Measurements from ENCODE around the gene TEX51.
A peak's percentile ranks its signal among the peaks of the same experiment; 100 is the strongest.

The TEX51 gene

GRCh38 chr2:126878601-126879000 lies 20.1 kb upstream of the TEX51 start:
- DNase-seq (ENCODE audit: low spot score) = no peak

- DNase-seq (ENCODE audit: low spot score) = no peak
These were observed 19.1 kb upstream of the TEX51 start for GRCh38 chr2:126879348-126880298.

DNA sequence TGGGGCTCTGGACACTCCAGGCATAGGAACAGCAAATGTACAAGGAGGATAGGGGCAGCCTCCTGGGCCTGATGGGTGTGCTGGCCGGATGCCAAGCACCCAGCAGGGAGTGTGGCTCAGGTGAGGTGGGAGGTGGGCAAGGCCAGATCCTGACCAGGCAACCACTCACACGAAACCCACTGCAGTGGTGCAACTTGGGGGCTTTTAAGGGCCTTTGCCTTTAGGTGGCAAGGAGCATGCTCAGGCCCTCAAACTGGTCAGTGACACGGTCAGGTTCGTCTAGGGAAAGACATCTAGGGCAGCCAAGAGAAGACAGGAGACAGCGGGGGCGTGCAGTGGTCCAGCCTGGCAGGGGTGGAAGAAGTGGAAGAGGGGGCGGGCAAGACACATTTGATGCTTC lies 18.4 kb upstream of the TEX51 start:
- no peak for DNase-seq (ENCODE audit: low spot score)

DNA sequence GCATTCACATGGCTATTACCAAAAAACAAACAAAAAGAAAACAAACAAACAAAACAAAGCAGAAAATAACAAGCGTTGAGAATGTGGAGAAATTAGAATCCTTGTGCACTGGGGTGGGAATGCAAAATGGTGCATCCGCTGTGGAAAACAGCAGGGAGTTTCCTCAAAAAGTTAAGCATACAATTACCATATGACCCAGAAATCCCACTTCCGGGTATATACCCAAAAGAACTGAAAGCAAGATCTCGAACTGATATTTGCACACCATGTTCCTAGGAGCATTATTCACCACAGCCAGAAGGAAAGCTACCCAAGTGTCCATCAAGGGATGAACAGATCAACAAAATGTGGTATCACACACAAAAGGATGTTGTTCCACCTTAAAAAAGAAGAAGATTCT lies 17.9 kb upstream of the TEX51 start:
- no peak for DNase-seq (ENCODE audit: low spot score)

- no peak for DNase-seq (ENCODE audit: low spot score)
These were observed 17.1 kb upstream of the TEX51 start for GRCh38 chr2:126881591-126881990.

- DNase-seq (ENCODE audit: low spot score) = no peak
These were observed 16.5 kb upstream of the TEX51 start for GRCh38 chr2:126882181-126882580.

DNA sequence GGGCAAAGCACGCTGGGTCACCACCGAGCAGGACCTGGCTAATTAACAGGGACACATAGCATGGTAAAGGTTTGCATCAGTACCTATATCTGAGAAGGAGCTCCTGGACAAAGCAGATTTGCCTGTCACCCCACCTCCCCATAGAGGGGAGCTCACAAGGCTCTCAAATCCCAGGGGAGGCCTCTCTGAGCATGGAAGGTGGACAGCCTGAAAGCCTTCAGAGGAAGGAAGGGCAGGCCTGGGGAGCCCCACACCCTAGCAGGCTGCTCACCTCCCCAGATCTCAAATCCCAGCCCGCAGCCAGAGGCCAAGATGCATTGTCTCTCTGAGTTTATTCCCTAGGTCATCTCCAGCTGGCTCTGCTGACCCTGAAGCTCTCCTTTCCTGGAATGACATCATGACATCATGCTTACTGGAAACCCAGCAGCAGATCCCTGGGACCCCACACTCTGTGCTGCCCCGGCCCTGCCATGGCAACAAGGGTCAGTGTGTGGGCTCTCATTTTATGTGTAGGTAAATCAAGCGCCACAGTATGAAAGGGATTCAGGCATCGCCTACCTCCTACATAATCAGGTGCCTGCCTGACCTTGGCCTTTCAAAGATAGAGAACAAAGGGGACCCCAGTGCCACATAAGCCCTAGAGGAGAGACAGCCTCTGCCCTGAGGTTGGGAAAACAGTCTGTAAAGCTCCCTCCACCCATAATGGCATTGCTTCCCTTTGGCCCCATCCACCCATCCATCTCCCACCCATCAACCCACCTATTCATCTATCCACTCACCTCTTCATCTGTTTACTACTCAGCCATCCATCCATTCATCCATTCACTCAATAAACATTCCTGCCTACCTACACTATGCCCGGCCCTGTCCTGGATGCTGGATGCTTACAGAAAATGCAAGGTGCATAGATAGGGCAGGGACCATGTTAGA lies 15.7 kb upstream of the TEX51 start:
- DNase-seq (ENCODE audit: low spot score) = no peak

- no peak for DNase-seq (ENCODE audit: low spot score)
These were observed 15.0 kb upstream of the TEX51 start for GRCh38 chr2:126883666-126884040.

DNA sequence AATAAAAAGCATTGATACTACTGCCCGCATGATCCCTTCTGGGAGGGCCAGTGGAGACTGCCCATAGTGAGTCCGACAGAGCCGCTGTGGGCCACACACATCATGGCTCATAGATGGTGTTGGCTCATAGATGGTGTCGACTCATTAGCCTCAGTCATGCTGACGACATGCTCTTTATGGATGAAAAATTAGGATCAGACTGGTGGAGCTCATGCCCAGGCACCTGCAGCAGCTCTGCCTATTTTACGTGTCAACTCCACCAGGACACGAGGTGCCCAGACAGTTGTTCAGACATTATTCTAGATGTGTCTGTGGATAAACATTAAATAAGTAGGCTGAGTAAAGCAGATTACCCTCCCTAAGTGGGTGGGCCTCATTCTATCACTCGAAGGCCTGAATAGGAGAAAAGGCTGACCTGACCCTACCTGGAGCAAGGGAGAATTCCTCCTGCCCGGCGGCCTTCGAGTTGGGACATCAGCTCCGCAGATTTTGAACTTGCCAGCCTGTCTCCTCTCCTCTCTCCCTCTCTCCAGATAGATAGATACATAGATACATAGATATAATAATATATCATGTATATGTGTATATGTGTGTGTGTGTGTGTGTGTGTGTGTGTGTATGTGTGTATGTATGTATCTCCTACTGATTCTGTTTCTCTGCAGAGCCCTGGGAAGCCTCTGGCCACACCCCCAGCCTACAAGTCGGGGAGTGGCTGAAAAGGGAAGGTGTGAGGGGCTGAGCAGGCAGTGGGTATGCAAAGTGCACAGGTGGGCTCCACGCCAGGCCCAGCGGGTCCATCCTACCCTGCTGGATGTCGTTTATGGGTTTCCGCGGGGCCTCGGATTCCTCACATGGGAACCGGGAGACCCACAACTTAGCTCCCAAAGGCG lies 13.6 kb upstream of the TEX51 start:
- DNase-seq (ENCODE audit: low spot score) = no peak

- peak; percentile 15 for DNase-seq (ENCODE audit: low spot score)
These were observed 12.9 kb upstream of the TEX51 start for GRCh38 chr2:126885751-126886210.

DNA sequence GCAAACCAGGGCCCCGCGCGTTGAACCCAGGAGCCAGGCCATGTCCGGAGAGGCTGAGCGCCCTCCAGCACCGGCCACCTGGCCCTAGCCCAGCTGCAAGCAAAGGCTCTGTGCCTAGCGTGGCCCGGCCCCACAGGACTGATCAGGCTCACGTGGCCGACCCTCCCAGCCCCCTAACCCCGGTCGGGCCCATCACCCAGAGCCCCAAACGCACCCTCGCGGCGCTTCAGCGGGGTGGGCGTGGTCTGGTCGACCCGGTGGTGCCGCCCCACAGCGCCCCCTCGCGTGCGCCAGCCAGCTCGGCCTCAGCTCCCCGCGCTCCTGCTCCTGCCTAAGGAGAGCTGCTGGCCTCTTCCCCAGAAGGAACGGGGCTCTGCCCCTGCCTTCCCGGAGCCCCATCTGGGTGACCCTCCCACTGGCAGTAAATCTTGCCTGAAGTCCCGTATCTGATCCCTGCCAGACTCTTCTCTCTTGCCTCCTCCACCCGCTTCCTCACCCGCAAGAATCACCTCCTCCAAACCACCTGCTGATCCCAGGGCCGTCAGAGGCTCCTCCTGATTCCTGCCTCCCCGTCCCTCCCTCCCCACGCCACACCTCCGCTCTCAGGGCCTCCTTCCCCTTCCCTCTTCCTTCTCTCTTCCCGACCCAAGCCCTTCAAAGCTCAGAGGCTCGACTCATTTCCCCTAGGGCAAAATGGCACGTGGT lies 12.3 kb upstream of the TEX51 start:
- DNase-seq (ENCODE audit: low spot score) = peak; percentile 38

GRCh38 chr2:126886916-126887280 lies 11.8 kb upstream of the TEX51 start:
- DNase-seq (ENCODE audit: low spot score) = no peak

GRCh38 chr2:126887506-126887905 lies 11.2 kb upstream of the TEX51 start:
- DNase-seq (ENCODE audit: low spot score) = no peak

DNA sequence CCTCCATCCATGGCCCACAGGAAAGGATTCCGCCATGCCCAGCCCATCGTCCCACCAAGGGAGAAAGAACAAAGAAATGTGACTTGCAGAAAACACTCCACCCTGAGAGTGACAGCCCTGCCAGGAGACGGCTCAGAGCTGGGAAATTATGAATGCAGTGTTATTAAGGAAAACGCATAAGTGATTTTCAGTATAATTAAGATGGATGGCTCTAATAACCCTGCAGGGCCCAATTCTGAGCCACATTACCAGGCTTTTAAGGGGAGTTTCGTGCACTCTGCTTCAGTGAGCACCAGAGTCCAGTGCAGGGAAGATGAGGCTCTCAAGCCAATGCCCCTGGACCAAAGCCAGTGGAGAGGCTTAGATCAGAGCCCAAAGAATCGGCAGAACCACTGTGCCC lies 10.6 kb upstream of the TEX51 start:
- no peak for DNase-seq (ENCODE audit: low spot score)

- no peak for DNase-seq (ENCODE audit: low spot score)
These were observed 9.6 kb upstream of the TEX51 start for GRCh38 chr2:126889071-126889470.

- DNase-seq (ENCODE audit: low spot score) = no peak
These were observed 9.1 kb upstream of the TEX51 start for GRCh38 chr2:126889496-126890135.

DNA sequence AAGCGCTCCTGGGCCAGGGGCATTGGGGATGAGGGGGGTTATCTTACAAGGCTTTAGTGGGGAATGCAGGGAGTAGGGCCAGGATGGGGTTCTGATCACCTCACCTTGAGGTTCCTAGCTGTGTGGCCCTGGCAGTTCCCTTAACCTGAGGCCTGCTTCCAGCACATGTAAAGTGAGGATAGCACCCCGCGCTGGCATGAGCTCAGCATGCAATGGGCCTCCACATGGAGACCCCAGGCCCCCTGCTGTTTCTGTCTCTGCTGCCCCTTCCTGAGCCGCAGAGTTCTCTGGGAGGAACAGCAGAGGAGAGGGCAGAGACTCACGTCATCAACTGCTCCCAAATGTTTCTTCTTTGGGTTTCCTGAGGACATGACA lies 8.6 kb upstream of the TEX51 start:
- DNase-seq (ENCODE audit: low spot score) = no peak

- DNase-seq (ENCODE audit: low spot score) = no peak
These were observed 7.9 kb upstream of the TEX51 start for GRCh38 chr2:126890551-126891450.

- DNase-seq (ENCODE audit: low spot score) = no peak
These were observed 6.8 kb upstream of the TEX51 start for GRCh38 chr2:126891681-126892500.
